Neuronal stem cell (in vitro differentiated cells): ENCODE measurements around the gene TCHHL1.

Experiments
- DNase-seq: peaks from one replicate; pipeline ENCODE4 v3.0.0-alpha.2; 2013; ENCODE audit warnings: low spot score
- H2AFZ ChIP-seq: one replicate; pipeline ENCODE4 v1.6.1; 2013; ENCODE audit warnings: mild to moderate bottlenecking, low read length, inconsistent platforms
- H2AK5ac ChIP-seq: 2 replicates; pipeline ENCODE4 v1.6.1; 2013; ENCODE audit warnings: low read depth, mild to moderate bottlenecking, inconsistent platforms, low read length, moderate library complexity, mixed read lengths
- H2BK120ac ChIP-seq: 2 replicates; pipeline ENCODE4 v1.6.1; 2013; ENCODE audit warnings: low read depth, mild to moderate bottlenecking, inconsistent platforms, low read length, moderate library complexity, mixed read lengths
- H2BK12ac ChIP-seq: one replicate; pipeline ENCODE4 v1.6.1; 2013; ENCODE audit warnings: low read length, inconsistent platforms
- H2BK15ac ChIP-seq: 2 replicates; pipeline ENCODE4 v1.6.1; 2013; ENCODE audit warnings: mild to moderate bottlenecking, low read length, inconsistent platforms, mixed read lengths
- H2BK5ac ChIP-seq: one replicate; pipeline ENCODE4 v1.6.1; 2013; ENCODE audit warnings: inconsistent platforms, mild to moderate bottlenecking, low read length, moderate library complexity
- H3K14ac ChIP-seq: one replicate; pipeline ENCODE4 v1.6.1; 2013; ENCODE audit warnings: low read length, inconsistent platforms
- H3K18ac ChIP-seq: 2 replicates; pipeline ENCODE4 v1.6.1; 2013; ENCODE audit warnings: low read length, inconsistent platforms
- H3K23ac ChIP-seq: 2 replicates; pipeline ENCODE4 v1.6.1; 2013; ENCODE audit warnings: low read depth, mild to moderate bottlenecking, mixed read lengths, low read length, inconsistent platforms; ENCODE audit not compliant: poor library complexity
- H3K27ac ChIP-seq: replicated peaks from 3 replicates; pipeline ENCODE4 v1.5.1; 2013; ENCODE audit warnings: low read length, inconsistent platforms
- H3K27me3 ChIP-seq, 3 experiments: 2 replicates each; pipeline ENCODE4 v1.6.1; 2013; ENCODE audit warnings: low read length in 3 of 3, mild to moderate bottlenecking in 2 of 3, inconsistent platforms in 1 of 3, low read depth in 1 of 3, mixed read lengths in 1 of 3, moderate library complexity in 1 of 3; ENCODE audit not compliant: control insufficient read depth in 3 of 3, insufficient read depth in 3 of 3
- H3K36me3 ChIP-seq, 2 donors: replicated peaks in 1 of 2; 2 replicates each; pipeline ENCODE4 v1.6.1; 2013; ENCODE audit warnings: low read length in 2 of 2; ENCODE audit not compliant: control insufficient read depth in 2 of 2, insufficient read depth in 2 of 2
- H3K4ac ChIP-seq: 2 replicates; pipeline ENCODE4 v1.6.1; 2013; ENCODE audit warnings: inconsistent platforms, mild to moderate bottlenecking, low read length, moderate library complexity
- H3K4me1 ChIP-seq, 2 donors: 1 replicate in 1 of 2; 2 replicates in 1 of 2; pipeline ENCODE4 v1.6.1; 2013; ENCODE audit warnings: low read length in 2 of 2, low read depth in 1 of 2; ENCODE audit not compliant: control insufficient read depth in 2 of 2, insufficient read depth in 1 of 2
- H3K4me2 ChIP-seq: one replicate; pipeline ENCODE4 v1.6.1; 2013; ENCODE audit warnings: mild to moderate bottlenecking, low read length, inconsistent platforms; ENCODE audit not compliant: insufficient read depth, poor library complexity, severe bottlenecking
- H3K4me3 ChIP-seq, 2 donors: 2 replicates each; pipeline ENCODE4 v1.5.1; 2013; ENCODE audit warnings: low read length in 2 of 2, mild to moderate bottlenecking in 2 of 2, inconsistent platforms in 1 of 2, moderate library complexity in 1 of 2
- H3K79me1 ChIP-seq: one replicate; pipeline ENCODE4 v1.6.1; 2013; ENCODE audit warnings: low read depth, mild to moderate bottlenecking, inconsistent platforms, low read length, moderate library complexity
- H3K9ac ChIP-seq: one replicate; pipeline ENCODE4 v1.6.1; 2013; ENCODE audit warnings: mild to moderate bottlenecking, low read depth, low read length, inconsistent platforms; ENCODE audit not compliant: poor library complexity
- H3K9me3 ChIP-seq, 2 donors: replicated peaks in 1 of 2; 2 replicates each; pipeline versions ENCODE3 to v1.6.1; 2013; ENCODE audit warnings: low read length in 2 of 2, mild to moderate bottlenecking in 2 of 2, inconsistent platforms in 1 of 2, low read depth in 1 of 2, mixed read lengths in 1 of 2, moderate library complexity in 1 of 2; ENCODE audit not compliant: control insufficient read depth in 2 of 2, insufficient read depth in 1 of 2
- H4K8ac ChIP-seq: one replicate; pipeline ENCODE4 v1.6.1; 2013; ENCODE audit warnings: low read depth, mild to moderate bottlenecking, inconsistent platforms, low read length, moderate library complexity
- H4K91ac ChIP-seq: one replicate; pipeline ENCODE4 v1.6.1; 2013; ENCODE audit warnings: low read length, low read depth, mild to moderate bottlenecking, inconsistent platforms; ENCODE audit not compliant: poor library complexity
- WGBS, 2 donors: extraction: QIAGEN DNeasy Blood & Tissue Kit; methylation state at CpG; one replicate each; pipeline ENCODE4 v1.1.7; 2013; ENCODE audit warnings: missing lambda C conversion rate in 2 of 2, mixed read lengths in 1 of 2; ENCODE audit not compliant: insufficient read length in 2 of 2, insufficient replicate concordance in 1 of 2; ENCODE audit errors: extremely low coverage in 2 of 2; 5-methylcytosine and 5-hydroxymethylcytosine counted together

TCHHL1 gene

DNA sequence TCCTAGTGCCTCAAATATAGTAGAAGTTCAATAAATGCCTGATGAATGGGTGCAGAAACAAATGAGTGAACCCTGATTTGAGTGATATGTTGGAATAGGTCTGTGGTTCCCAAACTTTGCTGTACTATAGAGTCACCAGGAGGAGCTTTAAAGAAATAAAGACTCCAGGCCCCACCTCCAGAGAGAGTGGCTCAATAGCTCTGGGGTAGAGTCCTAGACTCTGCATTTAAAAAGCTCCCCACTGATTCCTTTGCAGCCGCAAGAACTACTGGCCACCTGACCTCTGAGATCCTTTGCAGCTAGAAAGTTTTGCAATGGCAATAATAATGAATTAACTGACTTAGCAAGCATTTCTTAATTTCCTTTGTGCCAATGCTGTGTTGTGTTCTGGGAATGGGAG, 20.9 kb downstream of the TCHHL1 start:
- H2AFZ ChIP-seq, result no peak overlapping the region
- H2AK5ac ChIP-seq, result no peak overlapping the region
- H2BK120ac ChIP-seq, result no peak overlapping the region
- no peak overlapping the region for H4K8ac ChIP-seq
- no CpG with 5 or more reads among the region's 1 CpG for WGBS, 2 donors
- H2BK12ac ChIP-seq, result no peak overlapping the region
- H3K9me3 ChIP-seq, result no peaks in the 10 kb centered on the region
- H3K36me3 ChIP-seq, result no peaks in the 10 kb centered on the region
- no peaks in the 10 kb centered on the region for H3K4me1 ChIP-seq
- H3K4me3 ChIP-seq, result no peak overlapping the region
- H2BK15ac ChIP-seq, result no peak overlapping the region
- peaks cover 0 to 22% (median 0%) of the 10 kb centered on the region in 3 experiments for H3K27me3 ChIP-seq
- no peak overlapping the region for H3K4ac ChIP-seq
- no peak for DNase-seq
- no peaks in the 10 kb centered on the region for H3K79me1 ChIP-seq
- H3K14ac ChIP-seq, result no peak overlapping the region
- no peak overlapping the region for H3K27ac ChIP-seq
- H4K91ac ChIP-seq, result no peak overlapping the region
- H3K9ac ChIP-seq, result no peak overlapping the region
- H3K23ac ChIP-seq, result no peak overlapping the region
- H3K18ac ChIP-seq, result no peak overlapping the region
- H3K4me2 ChIP-seq, result no peak overlapping the region
- no peak overlapping the region for H2BK5ac ChIP-seq

DNA sequence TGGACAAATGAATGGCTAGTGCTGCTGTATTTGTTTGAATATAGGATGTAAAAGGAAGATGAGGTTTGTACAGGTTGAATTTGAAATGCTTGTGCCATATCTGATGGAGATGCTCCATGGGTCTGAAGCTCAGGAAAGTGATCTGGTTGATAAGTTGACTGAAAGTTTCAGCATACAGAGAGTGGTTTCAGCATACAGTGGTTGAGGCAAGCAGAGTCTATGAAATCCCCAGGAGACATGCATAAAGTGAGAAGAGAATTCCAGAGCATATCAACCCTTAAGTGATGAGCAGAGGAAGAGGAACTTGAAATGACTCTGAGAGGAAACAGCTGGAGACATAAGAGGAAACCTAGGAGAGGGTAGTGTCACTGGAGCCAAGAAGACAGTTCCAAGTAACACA, 21.7 kb downstream of the TCHHL1 start:
- H3K18ac ChIP-seq, result no peak overlapping the region
- H3K4me2 ChIP-seq, result no peak overlapping the region
- no peak overlapping the region for H3K4ac ChIP-seq
- no peaks in the 10 kb centered on the region for H3K79me1 ChIP-seq
- no peak overlapping the region for H2BK12ac ChIP-seq
- H4K91ac ChIP-seq, result no peak overlapping the region
- H3K4me1 ChIP-seq, result no peaks in the 10 kb centered on the region
- no peak overlapping the region for H2BK15ac ChIP-seq
- no peak overlapping the region for H3K14ac ChIP-seq
- H2BK120ac ChIP-seq, result no peak overlapping the region
- H2BK5ac ChIP-seq, result no peak overlapping the region
- no peak overlapping the region for H2AK5ac ChIP-seq
- H2AFZ ChIP-seq, result no peak overlapping the region
- H4K8ac ChIP-seq, result no peak overlapping the region
- H3K9ac ChIP-seq, result no peak overlapping the region
- H3K36me3 ChIP-seq, result no peaks in the 10 kb centered on the region
- H3K27me3 ChIP-seq, result peaks cover 0 to 17% (median 0%) of the 10 kb centered on the region in 3 experiments
- no peaks in the 10 kb centered on the region for H3K9me3 ChIP-seq
- H3K4me3 ChIP-seq, result no peak overlapping the region
- DNase-seq, result no peak
- H3K23ac ChIP-seq, result no peak overlapping the region
- no peak overlapping the region for H3K27ac ChIP-seq

DNA sequence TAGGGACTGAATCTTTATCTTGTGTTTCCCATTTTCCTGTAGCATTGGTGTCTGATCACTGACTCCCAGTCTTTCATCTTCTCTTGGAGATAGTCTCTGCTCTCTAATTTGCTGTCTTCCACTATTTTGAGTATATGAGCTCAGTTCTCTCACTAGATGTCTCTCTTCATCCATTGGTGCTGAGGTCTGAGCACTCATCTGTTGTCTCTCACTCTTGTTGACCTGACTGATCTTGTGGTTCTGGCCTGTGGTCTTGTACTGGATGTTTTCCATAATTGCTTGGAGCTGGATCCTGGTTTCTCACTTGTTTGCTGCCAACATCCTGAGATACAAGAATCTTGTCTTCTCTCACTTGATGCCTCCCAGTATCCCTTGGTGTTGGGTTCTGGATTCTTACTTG, 26.9 kb downstream of the TCHHL1 start:
- Histone ChIP-seq H3K18ac (no peak overlapping the region), H3K27ac (no peak overlapping the region), H4K8ac (no peak overlapping the region), H2BK12ac (no peak overlapping the region), H3K23ac (no peak overlapping the region), H3K4me2 (no peak overlapping the region), H2BK5ac (no peak overlapping the region), H2AK5ac (no peak overlapping the region), H3K79me1 (no peaks in the 10 kb centered on the region), H3K14ac (no peak overlapping the region), H2BK15ac (no peak overlapping the region), H3K4ac (no peak overlapping the region), H3K27me3 (no peaks in the 10 kb centered on the region), H2AFZ (no peak overlapping the region), H3K9ac (no peak overlapping the region), H4K91ac (no peak overlapping the region), H3K36me3 (no peaks in the 10 kb centered on the region), H3K4me3 (no peak overlapping the region), H3K4me1 (no peaks in the 10 kb centered on the region), H2BK120ac (no peak overlapping the region), H3K9me3 (no peaks in the 10 kb centered on the region)
- DNase-seq, result no peak

DNA sequence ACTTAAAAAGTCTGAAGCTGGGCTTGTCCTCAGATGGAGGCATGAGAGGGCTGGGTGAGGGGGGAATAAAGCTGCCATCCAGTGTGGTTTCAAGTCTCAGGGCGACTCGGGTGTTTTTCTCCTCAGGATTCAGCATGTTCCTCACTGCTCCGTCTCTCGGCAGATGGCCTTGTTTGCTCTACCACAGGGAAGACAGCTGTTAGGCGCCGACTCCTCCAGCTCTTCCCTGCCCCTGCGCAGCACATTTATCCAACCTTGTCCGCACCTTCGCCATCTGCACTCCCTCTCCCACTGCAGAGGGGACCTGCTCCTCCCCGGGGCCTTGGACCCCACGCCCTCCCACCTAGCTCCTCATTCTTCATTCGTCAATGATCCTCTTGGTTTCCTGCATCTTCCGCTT, 35.5 kb downstream of the TCHHL1 start:
- no peak overlapping the region for H2BK5ac ChIP-seq
- no peaks in the 10 kb centered on the region for H3K9me3 ChIP-seq
- H3K14ac ChIP-seq, result peak overlapping the region; percentile 17
- no peak overlapping the region for H3K4ac ChIP-seq
- WGBS, 2 donors, result no CpG with 5 or more reads among the region's 13 CpGs
- peaks cover under 1 to 4% of the 10 kb centered on the region in 2 donors for H3K4me1 ChIP-seq
- H3K79me1 ChIP-seq, result no peaks in the 10 kb centered on the region
- H3K27me3 ChIP-seq, result peaks cover 0 to 22% (median 2%) of the 10 kb centered on the region in 3 experiments
- H3K36me3 ChIP-seq, result no peaks in the 10 kb centered on the region
- no peak overlapping the region for H3K4me2 ChIP-seq
- H2AFZ ChIP-seq, result no peak overlapping the region
- H2AK5ac ChIP-seq, result no peak overlapping the region
- peak overlapping the region; percentile 44 for H3K18ac ChIP-seq
- no peak overlapping the region for H4K91ac ChIP-seq
- H2BK12ac ChIP-seq, result no peak overlapping the region
- no peak overlapping the region for H3K27ac ChIP-seq
- H2BK15ac ChIP-seq, result no peak overlapping the region
- H4K8ac ChIP-seq, result no peak overlapping the region
- H3K4me3 ChIP-seq, result no peak overlapping the region
- H3K9ac ChIP-seq, result no peak overlapping the region
- DNase-seq, result no peak
- H2BK120ac ChIP-seq, result no peak overlapping the region
- no peak overlapping the region for H3K23ac ChIP-seq
